ENCODE measurements around the gene MALSU1.
A peak's percentile ranks its signal among the peaks of the same experiment; 100 is the strongest.

The MALSU1 gene

GRCh38 chr7:23298885-23299769 is at the start of gene MALSU1:
Gene MALSU1 (plus strand): TSS chr7:23299339. CDS start chr7:23299353, 14 bp downstream.
- DNase-seq (ENCODE audit: low spot score) (peak; percentile 96), FAIRE-seq (no peak)

GRCh38 chr7:23249486-23249885 is 49.7 kb upstream of the MALSU1 start:
- no peak for FAIRE-seq
- DNase-seq (ENCODE audit: low spot score), result no peak

- FAIRE-seq (no peak), DNase-seq (ENCODE audit: low spot score) (peak; percentile 79)
Observed at GRCh38 chr7:23254051-23254681, 45.0 kb upstream of the MALSU1 start.

- no peak for FAIRE-seq
- DNase-seq (ENCODE audit: low spot score), result no peak
Observed at GRCh38 chr7:23256731-23257130, 42.4 kb upstream of the MALSU1 start.

- DNase-seq (ENCODE audit: low spot score), result no peak
- no peak for FAIRE-seq
Observed at GRCh38 chr7:23260371-23260770, 38.8 kb upstream of the MALSU1 start.

GRCh38 chr7:23261843-23262452 is 37.2 kb upstream of the MALSU1 start:
- FAIRE-seq (no peak), DNase-seq (ENCODE audit: low spot score) (peak; percentile 81)

GRCh38 chr7:23264916-23265458 is 34.2 kb upstream of the MALSU1 start:
- DNase-seq (ENCODE audit: low spot score) (no peak), FAIRE-seq (no peak)

- no peak for FAIRE-seq
Observed at GRCh38 chr7:23266918-23267317, 32.2 kb upstream of the MALSU1 start.

GRCh38 chr7:23267357-23267756 is 31.8 kb upstream of the MALSU1 start:
- DNase-seq (ENCODE audit: low spot score) (no peak), FAIRE-seq (no peak)

More at GRCh38 chr7:23266918-23267317, 32.2 kb upstream of the MALSU1 start:
- DNase-seq (ENCODE audit: low spot score), result no peak

GRCh38 chr7:23268167-23268566 is 31.0 kb upstream of the MALSU1 start:
- DNase-seq (ENCODE audit: low spot score) (no peak), FAIRE-seq (no peak)

GRCh38 chr7:23268746-23269145 is 30.4 kb upstream of the MALSU1 start:
- FAIRE-seq (no peak), DNase-seq (ENCODE audit: low spot score) (no peak)

GRCh38 chr7:23272275-23272674 is 26.9 kb upstream of the MALSU1 start:
- DNase-seq (ENCODE audit: low spot score) (no peak), FAIRE-seq (no peak)

- DNase-seq (ENCODE audit: low spot score) (peak; percentile 91), FAIRE-seq (no peak)
Observed at GRCh38 chr7:23273141-23273599, 26.0 kb upstream of the MALSU1 start.

- FAIRE-seq (no peak), DNase-seq (ENCODE audit: low spot score) (no peak)
Observed at GRCh38 chr7:23275912-23276311, 23.2 kb upstream of the MALSU1 start.

- no peak for DNase-seq (ENCODE audit: low spot score)
- no peak for FAIRE-seq
Observed at GRCh38 chr7:23276376-23276775, 22.8 kb upstream of the MALSU1 start.

- FAIRE-seq, result no peak
Observed at GRCh38 chr7:23276947-23277346, 22.2 kb upstream of the MALSU1 start.

GRCh38 chr7:23277359-23277989 is 21.7 kb upstream of the MALSU1 start:
- DNase-seq (ENCODE audit: low spot score) (peak; percentile 54), FAIRE-seq (no peak)

More at GRCh38 chr7:23276947-23277346, 22.2 kb upstream of the MALSU1 start:
- no peak for DNase-seq (ENCODE audit: low spot score)

- DNase-seq (ENCODE audit: low spot score), result no peak
- FAIRE-seq, result no peak
Observed at GRCh38 chr7:23279819-23280525, 19.2 kb upstream of the MALSU1 start.

GRCh38 chr7:23283086-23283485 is 16.1 kb upstream of the MALSU1 start:
- FAIRE-seq, result no peak

GRCh38 chr7:23284871-23285270 is 14.3 kb upstream of the MALSU1 start:
- DNase-seq (ENCODE audit: low spot score), result no peak
- no peak for FAIRE-seq

More at GRCh38 chr7:23283086-23283485, 16.1 kb upstream of the MALSU1 start:
- DNase-seq (ENCODE audit: low spot score), result no peak
